Measurements from ENCODE around the gene BTNL3. TPM values are rescaled to one million over a fixed set of nuclear protein-coding genes. Genes with fewer than 3 reads are reported as not detected.

The BTNL3 gene
- total RNA-seq: not detected in 2 replicates

- no peak within 1 kb of the TSS for H3K27ac Mint-ChIP-seq
- H3K9me3 Mint-ChIP-seq: no peaks in the 10 kb centered on the region
- no peaks in the 10 kb centered on the region for H3K36me3 Mint-ChIP-seq (ENCODE audit: low read depth)
Observed at GRCh38 chr5:180988592-180988991, at the start of gene BTNL3. TSS of gene BTNL3 (plus strand) at chr5:180988846. CDS start at chr5:180989029, 183 bp downstream.

GRCh38 chr5:180950291-180950949 lies 38.2 kb upstream of the BTNL3 start:
- intact Hi-C loops (cut with micrococcal nuclease): no loop called here
- H3K4me1 Mint-ChIP-seq: peaks cover 2% of the 10 kb centered on the region
- no peaks in the 10 kb centered on the region for H3K9me3 Mint-ChIP-seq
- H3K27me3 Mint-ChIP-seq: no peaks in the 10 kb centered on the region
- no peak for DNase-seq
- H3K27ac Mint-ChIP-seq: no peak overlapping the region
- no peak overlapping the region for H3K4me3 Mint-ChIP-seq
- no peaks in the 10 kb centered on the region for H3K36me3 Mint-ChIP-seq (ENCODE audit: low read depth)

More at GRCh38 chr5:180988592-180988991, at the start of gene BTNL3:
- intact Hi-C loops (cut with micrococcal nuclease): no loop called here
- Mint-ChIP-seq H3K4me1 (no peaks in the 10 kb centered on the region), H3K4me3 (no peak within 1 kb of the TSS), H3K27me3 (no peaks in the 10 kb centered on the region)
- DNase-seq: no peak

GRCh38 chr5:180959661-180960060 lies 29.0 kb upstream of the BTNL3 start:
- H3K36me3 Mint-ChIP-seq (ENCODE audit: low read depth): no peaks in the 10 kb centered on the region

GRCh38 chr5:180960209-180960608 lies 28.4 kb upstream of the BTNL3 start:
- Mint-ChIP-seq H3K36me3 (ENCODE audit: low read depth) (no peaks in the 10 kb centered on the region), H3K9me3 (no peaks in the 10 kb centered on the region), H3K4me1 (peaks cover 6% of the 10 kb centered on the region), H3K27ac (no peak overlapping the region), H3K4me3 (no peak overlapping the region), H3K27me3 (peaks cover 4% of the 10 kb centered on the region)
- intact Hi-C loops (cut with micrococcal nuclease): no loop called here
- DNase-seq: no peak

More at GRCh38 chr5:180959661-180960060, 29.0 kb upstream of the BTNL3 start:
- H3K27ac Mint-ChIP-seq: no peak overlapping the region
- H3K9me3 Mint-ChIP-seq: no peaks in the 10 kb centered on the region
- H3K27me3 Mint-ChIP-seq: peaks cover 4% of the 10 kb centered on the region
- no peak for DNase-seq
- H3K4me3 Mint-ChIP-seq: no peak overlapping the region
- H3K4me1 Mint-ChIP-seq: peaks cover 7% of the 10 kb centered on the region
- intact Hi-C loops (cut with micrococcal nuclease): no loop called here

GRCh38 chr5:180969406-180969805 lies 19.2 kb upstream of the BTNL3 start:
- Mint-ChIP-seq H3K36me3 (ENCODE audit: low read depth) (no peaks in the 10 kb centered on the region), H3K27ac (no peak overlapping the region), H3K27me3 (no peaks in the 10 kb centered on the region), H3K4me3 (no peak overlapping the region), H3K4me1 (no peaks in the 10 kb centered on the region), H3K9me3 (no peaks in the 10 kb centered on the region)
- intact Hi-C loops (cut with micrococcal nuclease): no loop called here
- DNase-seq: no peak

GRCh38 chr5:180970336-180970735 lies 18.3 kb upstream of the BTNL3 start:
- Mint-ChIP-seq H3K4me1 (no peaks in the 10 kb centered on the region), H3K27ac (no peak overlapping the region), H3K27me3 (no peaks in the 10 kb centered on the region), H3K9me3 (no peaks in the 10 kb centered on the region), H3K36me3 (ENCODE audit: low read depth) (no peaks in the 10 kb centered on the region), H3K4me3 (no peak overlapping the region)
- DNase-seq: no peak
- intact Hi-C loops (cut with micrococcal nuclease): no loop called here

GRCh38 chr5:180970875-180971274 lies 17.8 kb upstream of the BTNL3 start:
- Mint-ChIP-seq H3K27ac (no peak overlapping the region), H3K27me3 (no peaks in the 10 kb centered on the region), H3K9me3 (no peaks in the 10 kb centered on the region), H3K36me3 (ENCODE audit: low read depth) (no peaks in the 10 kb centered on the region), H3K4me1 (no peaks in the 10 kb centered on the region), H3K4me3 (no peak overlapping the region)
- intact Hi-C loops (cut with micrococcal nuclease): no loop called here
- no peak for DNase-seq

- Mint-ChIP-seq H3K9me3 (no peaks in the 10 kb centered on the region), H3K36me3 (ENCODE audit: low read depth) (no peaks in the 10 kb centered on the region), H3K27me3 (no peaks in the 10 kb centered on the region), H3K4me1 (no peaks in the 10 kb centered on the region), H3K4me3 (no peak overlapping the region), H3K27ac (no peak overlapping the region)
- intact Hi-C loops (cut with micrococcal nuclease): no loop called here
- no peak for DNase-seq
Observed at GRCh38 chr5:180974612-180975315, 13.9 kb upstream of the BTNL3 start.

GRCh38 chr5:180975338-180975737 lies 13.3 kb upstream of the BTNL3 start:
- no peaks in the 10 kb centered on the region for H3K27me3 Mint-ChIP-seq
- no peaks in the 10 kb centered on the region for H3K4me1 Mint-ChIP-seq
- H3K36me3 Mint-ChIP-seq (ENCODE audit: low read depth): no peaks in the 10 kb centered on the region
- H3K27ac Mint-ChIP-seq: no peak overlapping the region
- H3K4me3 Mint-ChIP-seq: no peak overlapping the region
- intact Hi-C loops (cut with micrococcal nuclease): no loop called here
- DNase-seq: no peak
- H3K9me3 Mint-ChIP-seq: no peaks in the 10 kb centered on the region

- H3K4me1 Mint-ChIP-seq: no peaks in the 10 kb centered on the region
- H3K4me3 Mint-ChIP-seq: no peak overlapping the region
- no peaks in the 10 kb centered on the region for H3K36me3 Mint-ChIP-seq (ENCODE audit: low read depth)
- H3K27me3 Mint-ChIP-seq: peaks cover 2% of the 10 kb centered on the region
- no peaks in the 10 kb centered on the region for H3K9me3 Mint-ChIP-seq
- no peak for DNase-seq
- intact Hi-C loops (cut with micrococcal nuclease): no loop called here
- H3K27ac Mint-ChIP-seq: no peak overlapping the region
Observed at GRCh38 chr5:180976518-180976917, 12.1 kb upstream of the BTNL3 start.

- no peak for DNase-seq
- Mint-ChIP-seq H3K9me3 (no peaks in the 10 kb centered on the region), H3K27me3 (peaks cover 4% of the 10 kb centered on the region), H3K27ac (no peak overlapping the region), H3K4me3 (no peak overlapping the region), H3K4me1 (no peaks in the 10 kb centered on the region), H3K36me3 (ENCODE audit: low read depth) (no peaks in the 10 kb centered on the region)
- intact Hi-C loops (cut with micrococcal nuclease): no loop called here
Observed at GRCh38 chr5:180977852-180978251, 10.8 kb upstream of the BTNL3 start.

GRCh38 chr5:180982008-180982741 lies 6.5 kb upstream of the BTNL3 start:
- Mint-ChIP-seq H3K4me1 (no peaks in the 10 kb centered on the region), H3K4me3 (no peak overlapping the region), H3K36me3 (ENCODE audit: low read depth) (no peaks in the 10 kb centered on the region), H3K9me3 (no peaks in the 10 kb centered on the region), H3K27me3 (peaks cover 4% of the 10 kb centered on the region), H3K27ac (no peak overlapping the region)
- intact Hi-C loops (cut with micrococcal nuclease): no loop called here
- DNase-seq: no peak

GRCh38 chr5:180988016-180988415 lies 630 bp upstream of the BTNL3 start:
- H3K9me3 Mint-ChIP-seq: no peaks in the 10 kb centered on the region
- DNase-seq: no peak
- H3K27ac Mint-ChIP-seq: no peak overlapping the region
- H3K36me3 Mint-ChIP-seq (ENCODE audit: low read depth): no peaks in the 10 kb centered on the region
- no peak overlapping the region for H3K4me3 Mint-ChIP-seq
- H3K4me1 Mint-ChIP-seq: no peaks in the 10 kb centered on the region
- intact Hi-C loops (cut with micrococcal nuclease): no loop called here
- no peaks in the 10 kb centered on the region for H3K27me3 Mint-ChIP-seq
